Measurements from ENCODE around the gene MRC2.

DNA sequence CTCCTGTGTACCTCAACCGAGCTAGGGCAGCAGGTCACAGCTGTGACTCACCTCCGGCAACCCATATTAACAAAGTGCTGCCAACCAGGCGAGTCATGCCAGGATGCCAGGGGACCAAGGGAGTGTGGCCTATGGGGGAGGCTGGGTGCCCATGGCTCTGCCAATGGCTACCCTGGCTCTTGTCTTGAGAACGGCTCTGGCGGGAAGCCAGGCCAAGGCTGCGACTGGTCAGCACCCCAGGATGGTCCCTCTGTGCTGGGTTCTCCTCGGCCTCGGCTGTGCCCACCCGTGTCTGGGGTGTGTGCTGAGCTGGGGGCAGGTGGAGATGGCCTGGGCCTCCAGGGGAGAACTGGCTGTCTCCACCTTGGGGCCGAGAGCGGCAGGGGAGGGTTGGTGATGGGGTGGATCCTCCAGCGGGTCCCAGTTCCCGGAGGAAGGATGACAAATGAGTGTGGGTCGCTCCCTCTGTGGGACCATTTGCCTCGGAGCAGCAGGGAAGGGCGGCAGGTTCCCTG, 75.8 kb downstream of the MRC2 start:
- no peak for TF ChIP-seq EZH2phosphoT487 (IDR thresholded peaks at IDR 0.05; ENCODE audit: insufficient read depth, low read depth)
- TF ChIP-seq EZH2 (IDR thresholded peaks at IDR 0.05; ENCODE audit: insufficient read depth, poor library complexity, severe bottlenecking) = no peak

Measured in GM23248 (cell line).